LNCaP clone FGC (cell line): ENCODE results near the gene HPS3.

Experiments used
- DNase-seq: peaks from one replicate; pipeline ENCODE4 v3.0.0-alpha.2; 2011; ENCODE audit warnings: low read depth
- H3K4me3 ChIP-seq: 2 replicates; pipeline ENCODE4 v1.5.1; 2011; ENCODE audit warnings: mild to moderate bottlenecking, low read depth, low read length, control low read depth
- TF ChIP-seq, protein P1 (sequence below): IDR thresholded peaks from 2 replicates; pipeline ENCODE4 v1.5.1; 2012; ENCODE audit warnings: mild to moderate bottlenecking; ENCODE audit not compliant: control insufficient read depth, insufficient read depth; ENCODE audit errors: extremely low read depth

Gene HPS3

GRCh38 chr3:149145356-149145755 lies 15.9 kb downstream of the HPS3 start:
- no peak for DNase-seq
- TF ChIP-seq, protein P1, sequence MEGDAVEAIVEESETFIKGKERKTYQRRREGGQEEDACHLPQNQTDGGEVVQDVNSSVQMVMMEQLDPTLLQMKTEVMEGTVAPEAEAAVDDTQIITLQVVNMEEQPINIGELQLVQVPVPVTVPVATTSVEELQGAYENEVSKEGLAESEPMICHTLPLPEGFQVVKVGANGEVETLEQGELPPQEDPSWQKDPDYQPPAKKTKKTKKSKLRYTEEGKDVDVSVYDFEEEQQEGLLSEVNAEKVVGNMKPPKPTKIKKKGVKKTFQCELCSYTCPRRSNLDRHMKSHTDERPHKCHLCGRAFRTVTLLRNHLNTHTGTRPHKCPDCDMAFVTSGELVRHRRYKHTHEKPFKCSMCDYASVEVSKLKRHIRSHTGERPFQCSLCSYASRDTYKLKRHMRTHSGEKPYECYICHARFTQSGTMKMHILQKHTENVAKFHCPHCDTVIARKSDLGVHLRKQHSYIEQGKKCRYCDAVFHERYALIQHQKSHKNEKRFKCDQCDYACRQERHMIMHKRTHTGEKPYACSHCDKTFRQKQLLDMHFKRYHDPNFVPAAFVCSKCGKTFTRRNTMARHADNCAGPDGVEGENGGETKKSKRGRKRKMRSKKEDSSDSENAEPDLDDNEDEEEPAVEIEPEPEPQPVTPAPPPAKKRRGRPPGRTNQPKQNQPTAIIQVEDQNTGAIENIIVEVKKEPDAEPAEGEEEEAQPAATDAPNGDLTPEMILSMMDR: no peak
- H3K4me3 ChIP-seq: no peak overlapping the region

- DNase-seq: no peak
These were observed 16.5 kb downstream of the HPS3 start for GRCh38 chr3:149145974-149146373.

GRCh38 chr3:149150436-149150835 lies 21.0 kb downstream of the HPS3 start:
- H3K4me3 ChIP-seq: no peak overlapping the region
- DNase-seq: no peak
- TF ChIP-seq, protein P1: no peak

More at GRCh38 chr3:149145974-149146373, 16.5 kb downstream of the HPS3 start:
- H3K4me3 ChIP-seq: no peak overlapping the region
- TF ChIP-seq, protein P1: no peak

GRCh38 chr3:149151843-149152242 lies 22.4 kb downstream of the HPS3 start:
- TF ChIP-seq, protein P1: no peak
- H3K4me3 ChIP-seq: no peak overlapping the region
- no peak for DNase-seq

GRCh38 chr3:149152420-149152819 lies 23.0 kb downstream of the HPS3 start:
- TF ChIP-seq, protein P1: no peak
- no peak for DNase-seq
- H3K4me3 ChIP-seq: no peak overlapping the region

- H3K4me3 ChIP-seq: no peak overlapping the region
- DNase-seq: no peak
- TF ChIP-seq, protein P1: no peak
These were observed 24.0 kb downstream of the HPS3 start for GRCh38 chr3:149153402-149153801.

GRCh38 chr3:149160754-149161300 lies 31.4 kb downstream of the HPS3 start:
- no peak for DNase-seq
- H3K4me3 ChIP-seq: no peak overlapping the region
- TF ChIP-seq, protein P1: no peak
